Measurements from ENCODE around the gene SMIM30.

DNA sequence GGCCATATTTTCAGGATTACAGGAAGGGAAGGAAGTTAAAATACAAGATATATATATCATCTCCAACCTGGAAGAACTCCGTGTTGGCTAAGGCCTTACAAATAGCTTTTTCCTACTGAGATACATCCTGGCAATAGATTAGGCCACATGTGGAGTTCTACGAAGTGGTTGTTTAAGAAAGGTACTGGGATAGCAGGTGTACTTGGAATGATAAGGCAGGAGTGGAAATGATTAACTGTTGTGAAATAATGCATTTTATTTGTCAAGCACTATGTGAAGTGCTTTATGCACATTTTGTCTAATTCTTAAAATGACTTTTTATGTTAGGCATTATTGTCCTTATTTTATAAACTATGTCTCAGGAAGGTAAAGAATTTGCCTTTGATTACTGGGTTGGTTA, 18.9 kb upstream of the SMIM30 start:
- TF ChIP-seq EZH2 (IDR thresholded peaks at IDR 0.05; ENCODE audit: insufficient read depth, poor library complexity, severe bottlenecking) (no peak), EZH2phosphoT487 (IDR thresholded peaks at IDR 0.05; ENCODE audit: insufficient read depth, low read depth) (no peak)

Measured in GM23248 (cell line).